ENCODE measurements around the gene SDK1. TPM values are rescaled to one million over a fixed set of nuclear protein-coding genes. Genes with fewer than 3 reads are reported as not detected.

The SDK1 gene
- total and polyA plus RNA-seq, 10 of the 15 experiments (the other 5 are each of a cell fraction or from before 2014, with no cell fraction given), result 0.14 to 0.33 TPM; not detected in 8

- ChIA-PET CTCF (no interaction called here), POLR2A (no interaction called here), SMC1A (ENCODE audit: uncharacterized antibody, unreplicated experiment) (no interaction called here), RAD21 (ENCODE audit: unreplicated experiment) (no interaction called here)
- Histone ChIP-seq H3K27ac (ENCODE audit: control insufficient read depth, insufficient read depth) (no peak overlapping the region), H3K9ac (ENCODE audit: control insufficient read depth, insufficient read depth, low read length) (no peak overlapping the region), H2AFZ (ENCODE audit: control insufficient read depth, low read depth, low read length) (no peak overlapping the region), H3K4me2 (ENCODE audit: control insufficient read depth, insufficient read depth) (no peak overlapping the region), H3K4me3 (no peak overlapping the region), H3K79me2 (ENCODE audit: control insufficient read depth, insufficient read depth, low read length) (no peaks in the 10 kb centered on the region), H3K36me3 (ENCODE audit: control insufficient read depth in 2 of 2, insufficient read depth in 2 of 2, low read length in 1 of 2) (no peaks in the 10 kb centered on the region), H3K9me3 (replicated peaks; ENCODE audit: control insufficient read depth, insufficient read depth, low read length) (no peaks in the 10 kb centered on the region; the same call in 2 of the 3 replicates), H3K4me1 (ENCODE audit: control insufficient read depth, insufficient read depth, low read length) (no peaks in the 10 kb centered on the region), H3K27me3 (replicated peaks in 1 of 2; ENCODE audit: control insufficient read depth in 2 of 2, insufficient read depth in 2 of 2, low read length in 1 of 2) (no peaks in the 10 kb centered on the region), H4K20me1 (ENCODE audit: control insufficient read depth, insufficient read depth) (no peaks in the 10 kb centered on the region)
- ATAC-seq (no peak), DNase-seq (ENCODE audit: low read depth, low spot score) (no peak), FAIRE-seq (no peak)
- BruUV-seq (replicated peaks), result no TSS peak
- intact Hi-C loops (cut with micrococcal nuclease; ENCODE audit: unreplicated experiment) (no loop called here), in situ Hi-C loops (cut with MboI) (no loop called here)
- WGBS (ENCODE audit: insufficient coverage, insufficient replicate concordance, low lambda C conversion rate, missing lambda C conversion rate), result 62% methylated on average over 37 of the region's 37 CpGs
- TF ChIP-seq RFX5 (IDR thresholded peaks at IDR 0.05; ENCODE audit: low read depth, low read length), result no peak
- TF ChIP-seq PBX3 (IDR thresholded peaks at IDR 0.05; ENCODE audit: insufficient replicate concordance, low read depth, low read length), result no peak
- TF ChIP-seq, protein P1, sequence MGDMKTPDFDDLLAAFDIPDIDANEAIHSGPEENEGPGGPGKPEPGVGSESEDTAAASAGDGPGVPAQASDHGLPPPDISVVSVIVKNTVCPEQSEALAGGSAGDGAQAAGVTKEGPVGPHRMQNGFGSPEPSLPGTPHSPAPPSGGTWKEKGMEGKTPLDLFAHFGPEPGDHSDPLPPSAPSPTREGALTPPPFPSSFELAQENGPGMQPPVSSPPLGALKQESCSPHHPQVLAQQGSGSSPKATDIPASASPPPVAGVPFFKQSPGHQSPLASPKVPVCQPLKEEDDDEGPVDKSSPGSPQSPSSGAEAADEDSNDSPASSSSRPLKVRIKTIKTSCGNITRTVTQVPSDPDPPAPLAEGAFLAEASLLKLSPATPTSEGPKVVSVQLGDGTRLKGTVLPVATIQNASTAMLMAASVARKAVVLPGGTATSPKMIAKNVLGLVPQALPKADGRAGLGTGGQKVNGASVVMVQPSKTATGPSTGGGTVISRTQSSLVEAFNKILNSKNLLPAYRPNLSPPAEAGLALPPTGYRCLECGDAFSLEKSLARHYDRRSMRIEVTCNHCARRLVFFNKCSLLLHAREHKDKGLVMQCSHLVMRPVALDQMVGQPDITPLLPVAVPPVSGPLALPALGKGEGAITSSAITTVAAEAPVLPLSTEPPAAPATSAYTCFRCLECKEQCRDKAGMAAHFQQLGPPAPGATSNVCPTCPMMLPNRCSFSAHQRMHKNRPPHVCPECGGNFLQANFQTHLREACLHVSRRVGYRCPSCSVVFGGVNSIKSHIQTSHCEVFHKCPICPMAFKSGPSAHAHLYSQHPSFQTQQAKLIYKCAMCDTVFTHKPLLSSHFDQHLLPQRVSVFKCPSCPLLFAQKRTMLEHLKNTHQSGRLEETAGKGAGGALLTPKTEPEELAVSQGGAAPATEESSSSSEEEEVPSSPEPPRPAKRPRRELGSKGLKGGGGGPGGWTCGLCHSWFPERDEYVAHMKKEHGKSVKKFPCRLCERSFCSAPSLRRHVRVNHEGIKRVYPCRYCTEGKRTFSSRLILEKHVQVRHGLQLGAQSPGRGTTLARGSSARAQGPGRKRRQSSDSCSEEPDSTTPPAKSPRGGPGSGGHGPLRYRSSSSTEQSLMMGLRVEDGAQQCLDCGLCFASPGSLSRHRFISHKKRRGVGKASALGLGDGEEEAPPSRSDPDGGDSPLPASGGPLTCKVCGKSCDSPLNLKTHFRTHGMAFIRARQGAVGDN (IDR thresholded peaks at IDR 0.05), result no peak
- no peak for TF ChIP-seq SUZ12 (IDR thresholded peaks at IDR 0.05; ENCODE audit: unreplicated experiment)
- TF ChIP-seq E4F1 (IDR thresholded peaks at IDR 0.05; ENCODE audit: borderline replicate concordance, partially characterized antibody), result no peak
- TF ChIP-seq, protein P2, sequence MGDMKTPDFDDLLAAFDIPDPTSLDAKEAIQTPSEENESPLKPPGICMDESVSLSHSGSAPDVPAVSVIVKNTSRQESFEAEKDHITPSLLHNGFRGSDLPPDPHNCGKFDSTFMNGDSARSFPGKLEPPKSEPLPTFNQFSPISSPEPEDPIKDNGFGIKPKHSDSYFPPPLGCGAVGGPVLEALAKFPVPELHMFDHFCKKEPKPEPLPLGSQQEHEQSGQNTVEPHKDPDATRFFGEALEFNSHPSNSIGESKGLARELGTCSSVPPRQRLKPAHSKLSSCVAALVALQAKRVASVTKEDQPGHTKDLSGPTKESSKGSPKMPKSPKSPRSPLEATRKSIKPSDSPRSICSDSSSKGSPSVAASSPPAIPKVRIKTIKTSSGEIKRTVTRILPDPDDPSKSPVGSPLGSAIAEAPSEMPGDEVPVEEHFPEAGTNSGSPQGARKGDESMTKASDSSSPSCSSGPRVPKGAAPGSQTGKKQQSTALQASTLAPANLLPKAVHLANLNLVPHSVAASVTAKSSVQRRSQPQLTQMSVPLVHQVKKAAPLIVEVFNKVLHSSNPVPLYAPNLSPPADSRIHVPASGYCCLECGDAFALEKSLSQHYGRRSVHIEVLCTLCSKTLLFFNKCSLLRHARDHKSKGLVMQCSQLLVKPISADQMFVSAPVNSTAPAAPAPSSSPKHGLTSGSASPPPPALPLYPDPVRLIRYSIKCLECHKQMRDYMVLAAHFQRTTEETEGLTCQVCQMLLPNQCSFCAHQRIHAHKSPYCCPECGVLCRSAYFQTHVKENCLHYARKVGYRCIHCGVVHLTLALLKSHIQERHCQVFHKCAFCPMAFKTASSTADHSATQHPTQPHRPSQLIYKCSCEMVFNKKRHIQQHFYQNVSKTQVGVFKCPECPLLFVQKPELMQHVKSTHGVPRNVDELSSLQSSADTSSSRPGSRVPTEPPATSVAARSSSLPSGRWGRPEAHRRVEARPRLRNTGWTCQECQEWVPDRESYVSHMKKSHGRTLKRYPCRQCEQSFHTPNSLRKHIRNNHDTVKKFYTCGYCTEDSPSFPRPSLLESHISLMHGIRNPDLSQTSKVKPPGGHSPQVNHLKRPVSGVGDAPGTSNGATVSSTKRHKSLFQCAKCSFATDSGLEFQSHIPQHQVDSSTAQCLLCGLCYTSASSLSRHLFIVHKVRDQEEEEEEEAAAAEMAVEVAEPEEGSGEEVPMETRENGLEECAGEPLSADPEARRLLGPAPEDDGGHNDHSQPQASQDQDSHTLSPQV (IDR thresholded peaks at IDR 0.05), result no peak
- TF ChIP-seq ZNF24 (IDR thresholded peaks at IDR 0.05), result no peak
- TF ChIP-seq RBBP5 (conservative IDR thresholded peaks at IDR 0.05), result no peak
- TF ChIP-seq SPI1 (IDR thresholded peaks at IDR 0.05; ENCODE audit: borderline replicate concordance, insufficient read depth, low read depth, low read length), result no peak
- no peak for TF ChIP-seq CHD1 (IDR thresholded peaks at IDR 0.05; ENCODE audit: low read depth, low read length)
Measured at GRCh38 chr7:4190010-4190981, 889.2 kb downstream of the SDK1 start.

Data from GM12878 (cell line).